Smooth muscle cell of bladder (primary cell): ENCODE results near the gene ALDH1L2. TPM values are rescaled to one million over a fixed set of nuclear protein-coding genes. Genes with fewer than 3 reads are reported as not detected.

Experiments
- total RNA-seq: library from RNA; depleted of rRNA; stranded (reverse); fragments of >200 nt; gene quantifications from 2 replicates; pipeline ENCODE4 v1.2.3, GENCODE V29; 2014

The ALDH1L2 gene
- total RNA-seq, result 44.7 and 44.8 TPM in 2 replicates

DNA sequence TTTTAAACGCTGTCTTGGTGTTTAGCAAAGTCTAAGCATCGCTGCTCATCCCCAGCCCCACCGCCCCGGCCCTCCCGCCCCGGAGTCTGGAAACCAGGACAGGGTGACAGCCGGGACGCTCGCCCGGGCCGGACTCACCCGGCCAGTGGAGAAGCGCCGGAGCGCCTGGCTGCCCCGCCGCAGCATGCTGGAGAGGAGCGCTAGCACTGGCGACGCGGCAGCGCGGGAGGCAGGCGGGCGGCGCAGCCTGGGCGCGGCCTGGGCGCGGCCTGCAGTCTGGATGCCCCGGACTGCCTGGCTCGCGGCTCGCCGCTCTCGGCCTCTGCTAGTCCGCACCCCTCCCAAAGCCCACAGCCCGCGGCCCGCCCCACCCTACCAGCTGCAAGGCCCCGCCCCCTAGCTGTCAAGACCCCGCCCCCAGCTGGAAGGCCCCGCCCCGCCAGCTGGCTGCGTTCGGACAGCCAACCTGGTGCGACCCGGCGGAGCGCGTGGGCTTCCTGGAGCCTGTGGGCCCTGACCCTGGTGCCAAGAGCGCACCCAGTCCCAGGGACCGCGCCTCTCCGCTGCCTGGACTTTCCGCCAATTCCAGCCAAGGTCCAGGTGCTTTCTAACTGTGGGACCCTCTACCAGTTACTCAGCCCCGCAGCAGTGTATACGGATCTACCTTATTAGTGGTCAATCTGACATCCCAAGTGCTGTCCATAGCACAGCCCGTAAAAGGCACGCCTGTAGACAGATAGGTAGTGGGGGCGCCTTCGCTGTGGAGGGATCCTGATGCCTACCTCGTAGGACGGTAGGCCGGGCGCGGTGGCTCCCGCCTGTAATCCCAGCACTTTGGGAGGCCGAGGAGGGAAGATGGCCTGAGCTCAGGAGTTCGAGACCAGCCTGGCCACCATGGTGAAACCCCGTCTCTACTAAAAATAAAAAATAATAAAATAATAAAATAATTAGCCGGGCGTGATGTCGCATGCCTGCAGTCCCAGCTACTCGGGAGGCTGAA lies at the start of gene ALDH1L2:
ALDH1L2 (minus strand) TSS at position 208 of the 1,000 bp plus-strand sequence; CDS start at position 186, 22 bp downstream.

DNA sequence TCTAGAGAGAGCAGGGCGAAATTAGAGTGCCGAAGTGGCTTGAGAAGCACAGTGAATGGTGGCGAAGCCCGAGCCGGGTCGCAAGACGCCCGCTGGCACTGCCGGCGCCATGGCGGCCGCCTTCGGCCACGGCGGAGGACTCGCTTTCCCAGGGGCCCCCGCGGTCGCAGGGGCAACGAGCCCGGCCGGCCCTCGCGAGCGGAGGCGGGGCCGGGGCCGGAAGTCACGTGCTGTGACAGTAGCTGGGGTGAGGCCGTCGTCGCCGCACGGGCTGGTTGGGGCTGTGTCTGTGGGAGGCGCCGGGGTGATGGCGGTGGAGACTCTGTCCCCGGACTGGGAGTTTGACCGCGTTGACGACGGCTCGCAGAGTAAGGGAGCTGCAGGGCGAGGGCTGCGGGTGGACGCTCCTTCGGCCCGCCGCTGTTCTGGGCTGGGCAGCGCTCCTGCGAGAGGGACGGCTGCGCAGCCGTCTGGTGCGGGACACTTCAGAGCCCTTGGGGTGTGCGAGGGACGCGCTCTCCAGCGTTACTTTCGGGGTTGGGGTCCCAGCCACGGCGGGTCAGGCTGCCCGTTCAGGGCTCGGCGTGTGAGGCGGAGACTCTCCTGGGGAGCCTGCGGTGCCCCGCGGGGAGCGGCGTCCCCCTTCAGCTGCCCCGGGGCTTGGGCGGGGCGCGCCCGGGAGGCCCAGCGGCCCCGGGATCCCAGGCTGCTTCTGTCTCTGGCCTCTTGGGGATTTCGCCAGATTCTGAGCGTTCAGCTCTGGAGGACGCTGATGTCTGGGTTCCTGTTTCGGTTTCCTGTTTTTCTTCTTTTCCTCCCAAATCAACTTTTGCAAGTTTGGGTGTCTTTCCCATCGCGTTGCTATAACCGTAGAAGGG lies 23.5 kb upstream of the ALDH1L2 start, which contains the start of gene WASHC4:
WASHC4 (plus strand) TSS at position 238 of the 878 bp plus-strand sequence; CDS start at position 308, 70 bp downstream.

DNA sequence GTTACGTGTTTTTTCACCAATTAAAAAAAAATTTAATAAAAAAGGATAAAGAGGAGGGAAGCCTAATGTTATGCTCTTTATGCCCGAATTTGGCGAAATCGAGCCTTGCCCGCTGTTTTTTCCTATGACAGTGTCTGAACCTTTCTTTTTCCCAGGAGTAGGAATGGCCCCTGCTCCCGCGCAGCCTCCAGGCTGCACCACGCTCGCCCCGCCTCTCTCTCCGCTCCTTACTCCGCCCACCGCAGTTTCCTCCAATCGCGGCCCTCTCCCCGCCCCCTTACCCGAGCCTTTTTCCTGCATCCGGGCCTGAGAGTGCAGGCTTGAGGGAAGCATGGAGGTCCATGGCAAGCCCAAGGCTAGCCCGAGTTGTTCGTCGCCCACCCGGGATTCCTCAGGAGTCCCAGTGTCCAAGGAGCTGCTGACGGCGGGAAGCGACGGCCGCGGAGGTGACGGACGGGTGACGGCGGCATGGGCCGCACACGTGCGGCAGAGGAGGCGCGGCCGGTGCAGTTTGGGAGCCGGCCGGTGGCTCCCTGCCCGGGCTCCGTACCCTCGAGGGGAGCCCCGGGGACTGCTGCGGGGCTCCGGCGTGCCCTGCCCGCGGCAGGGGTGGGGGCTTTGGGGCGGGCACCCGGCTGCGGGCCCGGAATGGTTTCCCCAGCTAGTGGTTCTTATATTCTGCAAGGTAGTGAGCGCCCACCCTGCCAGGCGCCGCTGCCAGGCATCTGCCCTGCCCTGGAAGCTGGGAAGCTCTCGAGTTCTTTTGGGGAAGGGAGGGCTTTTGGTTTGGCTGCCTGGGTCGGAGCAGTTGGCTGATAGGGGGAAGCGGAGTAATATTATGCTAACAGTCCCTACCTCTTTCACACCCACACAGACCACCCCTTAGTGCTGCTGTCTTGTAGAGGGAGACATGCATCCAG lies 98.0 kb downstream of the ALDH1L2 start, which contains the start of gene NOPCHAP1:
NOPCHAP1 (plus strand) TSS at position 295 of the 920 bp plus-strand sequence; CDS start at position 332, 37 bp downstream.

Other genes with a start within 250 kb of the ALDH1L2 start
- 10.0 and 18.1 TPM in 2 replicates for gene SLC41A2, start 126.2 kb downstream of the ALDH1L2 start, total RNA-seq
- gene NOPCHAP1, start 98.1 kb downstream of the ALDH1L2 start, total RNA-seq, result 6.3 and 7.0 TPM in 2 replicates
- gene WASHC4, start 23.3 kb upstream of the ALDH1L2 start, total RNA-seq, result 67.1 and 74.7 TPM in 2 replicates
- gene APPL2, start 151.7 kb upstream of the ALDH1L2 start, total RNA-seq, result 28.0 and 38.3 TPM in 2 replicates
- gene C12orf75, start 246.2 kb upstream of the ALDH1L2 start, total RNA-seq, result 41.2 and 51.3 TPM in 2 replicates